ENCODE results near the gene ARL4C.

DNA sequence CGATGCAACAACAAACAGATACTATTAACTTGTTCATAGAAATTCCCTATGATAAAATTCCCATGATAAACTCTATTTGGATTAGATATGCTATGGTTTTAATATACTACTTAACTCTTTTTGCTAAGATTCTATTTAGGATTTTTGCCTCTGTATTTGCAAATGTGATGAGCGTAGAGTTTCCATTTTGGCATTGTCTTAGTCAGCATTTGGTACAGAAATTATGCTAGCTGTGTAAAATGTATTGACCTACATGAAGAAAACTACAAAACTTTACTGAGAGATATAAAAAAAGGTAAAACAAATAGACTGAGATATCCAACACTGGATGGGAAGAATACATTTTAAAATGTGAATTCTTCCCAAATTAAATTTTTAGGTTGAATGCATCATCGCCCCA lies 29.8 kb upstream of the ARL4C start:
- no peak for TF ChIP-seq TAF1 (conservative IDR thresholded peaks at IDR 0.05)
- TF ChIP-seq, protein P1, sequence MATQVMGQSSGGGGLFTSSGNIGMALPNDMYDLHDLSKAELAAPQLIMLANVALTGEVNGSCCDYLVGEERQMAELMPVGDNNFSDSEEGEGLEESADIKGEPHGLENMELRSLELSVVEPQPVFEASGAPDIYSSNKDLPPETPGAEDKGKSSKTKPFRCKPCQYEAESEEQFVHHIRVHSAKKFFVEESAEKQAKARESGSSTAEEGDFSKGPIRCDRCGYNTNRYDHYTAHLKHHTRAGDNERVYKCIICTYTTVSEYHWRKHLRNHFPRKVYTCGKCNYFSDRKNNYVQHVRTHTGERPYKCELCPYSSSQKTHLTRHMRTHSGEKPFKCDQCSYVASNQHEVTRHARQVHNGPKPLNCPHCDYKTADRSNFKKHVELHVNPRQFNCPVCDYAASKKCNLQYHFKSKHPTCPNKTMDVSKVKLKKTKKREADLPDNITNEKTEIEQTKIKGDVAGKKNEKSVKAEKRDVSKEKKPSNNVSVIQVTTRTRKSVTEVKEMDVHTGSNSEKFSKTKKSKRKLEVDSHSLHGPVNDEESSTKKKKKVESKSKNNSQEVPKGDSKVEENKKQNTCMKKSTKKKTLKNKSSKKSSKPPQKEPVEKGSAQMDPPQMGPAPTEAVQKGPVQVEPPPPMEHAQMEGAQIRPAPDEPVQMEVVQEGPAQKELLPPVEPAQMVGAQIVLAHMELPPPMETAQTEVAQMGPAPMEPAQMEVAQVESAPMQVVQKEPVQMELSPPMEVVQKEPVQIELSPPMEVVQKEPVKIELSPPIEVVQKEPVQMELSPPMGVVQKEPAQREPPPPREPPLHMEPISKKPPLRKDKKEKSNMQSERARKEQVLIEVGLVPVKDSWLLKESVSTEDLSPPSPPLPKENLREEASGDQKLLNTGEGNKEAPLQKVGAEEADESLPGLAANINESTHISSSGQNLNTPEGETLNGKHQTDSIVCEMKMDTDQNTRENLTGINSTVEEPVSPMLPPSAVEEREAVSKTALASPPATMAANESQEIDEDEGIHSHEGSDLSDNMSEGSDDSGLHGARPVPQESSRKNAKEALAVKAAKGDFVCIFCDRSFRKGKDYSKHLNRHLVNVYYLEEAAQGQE (IDR thresholded peaks at IDR 0.05) = no peak
- TF ChIP-seq, protein P2, sequence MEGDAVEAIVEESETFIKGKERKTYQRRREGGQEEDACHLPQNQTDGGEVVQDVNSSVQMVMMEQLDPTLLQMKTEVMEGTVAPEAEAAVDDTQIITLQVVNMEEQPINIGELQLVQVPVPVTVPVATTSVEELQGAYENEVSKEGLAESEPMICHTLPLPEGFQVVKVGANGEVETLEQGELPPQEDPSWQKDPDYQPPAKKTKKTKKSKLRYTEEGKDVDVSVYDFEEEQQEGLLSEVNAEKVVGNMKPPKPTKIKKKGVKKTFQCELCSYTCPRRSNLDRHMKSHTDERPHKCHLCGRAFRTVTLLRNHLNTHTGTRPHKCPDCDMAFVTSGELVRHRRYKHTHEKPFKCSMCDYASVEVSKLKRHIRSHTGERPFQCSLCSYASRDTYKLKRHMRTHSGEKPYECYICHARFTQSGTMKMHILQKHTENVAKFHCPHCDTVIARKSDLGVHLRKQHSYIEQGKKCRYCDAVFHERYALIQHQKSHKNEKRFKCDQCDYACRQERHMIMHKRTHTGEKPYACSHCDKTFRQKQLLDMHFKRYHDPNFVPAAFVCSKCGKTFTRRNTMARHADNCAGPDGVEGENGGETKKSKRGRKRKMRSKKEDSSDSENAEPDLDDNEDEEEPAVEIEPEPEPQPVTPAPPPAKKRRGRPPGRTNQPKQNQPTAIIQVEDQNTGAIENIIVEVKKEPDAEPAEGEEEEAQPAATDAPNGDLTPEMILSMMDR (IDR thresholded peaks at IDR 0.05; ENCODE audit: low read depth, low read length, missing input control) = no peak

Data from liver (tissue), 3 donors.